ENCODE results near the gene SMIM28. TPM values are rescaled to one million over a fixed set of nuclear protein-coding genes. Genes with fewer than 3 reads are reported as not detected.

The SMIM28 gene
- total RNA-seq, 1 donor from 2014 or later = not detected

GRCh38 chr6:138386897-138387296, 9.2 kb downstream of the SMIM28 start:
- intact Hi-C loops (cut with DNase I) = no loop called here
- TF ChIP-seq, protein P1, sequence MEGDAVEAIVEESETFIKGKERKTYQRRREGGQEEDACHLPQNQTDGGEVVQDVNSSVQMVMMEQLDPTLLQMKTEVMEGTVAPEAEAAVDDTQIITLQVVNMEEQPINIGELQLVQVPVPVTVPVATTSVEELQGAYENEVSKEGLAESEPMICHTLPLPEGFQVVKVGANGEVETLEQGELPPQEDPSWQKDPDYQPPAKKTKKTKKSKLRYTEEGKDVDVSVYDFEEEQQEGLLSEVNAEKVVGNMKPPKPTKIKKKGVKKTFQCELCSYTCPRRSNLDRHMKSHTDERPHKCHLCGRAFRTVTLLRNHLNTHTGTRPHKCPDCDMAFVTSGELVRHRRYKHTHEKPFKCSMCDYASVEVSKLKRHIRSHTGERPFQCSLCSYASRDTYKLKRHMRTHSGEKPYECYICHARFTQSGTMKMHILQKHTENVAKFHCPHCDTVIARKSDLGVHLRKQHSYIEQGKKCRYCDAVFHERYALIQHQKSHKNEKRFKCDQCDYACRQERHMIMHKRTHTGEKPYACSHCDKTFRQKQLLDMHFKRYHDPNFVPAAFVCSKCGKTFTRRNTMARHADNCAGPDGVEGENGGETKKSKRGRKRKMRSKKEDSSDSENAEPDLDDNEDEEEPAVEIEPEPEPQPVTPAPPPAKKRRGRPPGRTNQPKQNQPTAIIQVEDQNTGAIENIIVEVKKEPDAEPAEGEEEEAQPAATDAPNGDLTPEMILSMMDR (IDR thresholded peaks at IDR 0.05) = no peak
- Histone ChIP-seq H3K9me3 (no peaks in the 10 kb centered on the region), H3K4me1 (no peaks in the 10 kb centered on the region), H3K4me3 (no peak overlapping the region), H3K27ac (no peak overlapping the region), H3K27me3 (no peaks in the 10 kb centered on the region), H3K36me3 (no peaks in the 10 kb centered on the region)
- DNase-seq (ENCODE audit: low spot score in 2 of 2) = no peak

DNA sequence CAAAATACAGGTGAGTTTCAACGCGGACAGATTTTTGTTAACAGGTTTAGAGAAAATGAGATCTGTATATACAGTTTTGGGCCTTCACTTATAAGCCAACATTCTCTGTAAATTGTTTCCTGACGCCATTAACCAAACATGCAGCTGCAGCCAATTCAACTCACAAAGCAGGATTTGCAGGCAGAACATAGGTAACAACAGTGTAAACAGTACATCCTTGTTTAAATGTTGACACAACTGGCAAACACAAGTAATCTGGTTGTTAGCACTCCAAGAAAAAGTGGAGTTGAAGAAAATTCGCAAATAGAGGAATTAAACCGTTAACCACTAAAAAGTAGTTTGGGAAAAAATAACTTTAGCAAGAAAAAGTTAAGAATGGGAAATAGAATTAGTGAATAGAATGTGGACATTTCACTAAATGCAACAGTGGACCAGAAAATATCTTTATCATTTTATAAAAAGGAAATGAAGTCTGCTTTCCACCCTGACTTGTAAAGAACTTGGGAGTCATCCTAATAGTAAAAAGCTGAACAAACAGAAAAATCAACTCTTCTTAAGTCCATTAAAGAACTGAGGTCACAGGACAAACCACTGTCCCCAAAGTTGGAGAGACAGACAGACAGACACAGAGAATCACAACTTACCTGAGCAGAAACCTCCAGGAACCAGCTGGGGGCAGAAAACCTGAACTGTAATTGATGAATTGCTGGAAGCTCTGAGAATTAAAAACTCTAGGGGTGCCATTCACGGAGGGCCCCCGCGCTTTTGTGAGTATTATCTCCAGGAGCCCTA, 10.1 kb downstream of the SMIM28 start:
- Histone ChIP-seq H3K4me3 (no peak overlapping the region), H3K27ac (no peak overlapping the region), H3K4me1 (no peaks in the 10 kb centered on the region), H3K36me3 (no peaks in the 10 kb centered on the region), H3K9me3 (no peaks in the 10 kb centered on the region), H3K27me3 (no peaks in the 10 kb centered on the region)
- DNase-seq (ENCODE audit: low spot score in 2 of 2) = no peak
- TF ChIP-seq, protein P1 (IDR thresholded peaks at IDR 0.05) = no peak
- intact Hi-C loops (cut with DNase I) = no loop called here

- H3K4me1 ChIP-seq = no peaks in the 10 kb centered on the region
- DNase-seq (ENCODE audit: low spot score in 2 of 2) = no peak
- H3K9me3 ChIP-seq = no peaks in the 10 kb centered on the region
- H3K27me3 ChIP-seq = no peaks in the 10 kb centered on the region
- TF ChIP-seq, protein P1 (IDR thresholded peaks at IDR 0.05) = no peak
- no peak overlapping the region for H3K4me3 ChIP-seq
- H3K36me3 ChIP-seq = no peaks in the 10 kb centered on the region
- intact Hi-C loops (cut with DNase I) = no loop called here
- H3K27ac ChIP-seq = no peak overlapping the region
Observed at GRCh38 chr6:138389551-138389950, 11.8 kb downstream of the SMIM28 start.

- Histone ChIP-seq H3K4me1 (no peaks in the 10 kb centered on the region), H3K36me3 (no peaks in the 10 kb centered on the region), H3K9me3 (no peaks in the 10 kb centered on the region), H3K4me3 (no peak overlapping the region), H3K27ac (no peak overlapping the region), H3K27me3 (no peaks in the 10 kb centered on the region)
- no peak for DNase-seq (ENCODE audit: low spot score in 2 of 2)
- intact Hi-C loops (cut with DNase I) = no loop called here
- TF ChIP-seq, protein P1 (IDR thresholded peaks at IDR 0.05) = no peak
Observed at GRCh38 chr6:138393871-138394783, 16.4 kb downstream of the SMIM28 start.

DNA sequence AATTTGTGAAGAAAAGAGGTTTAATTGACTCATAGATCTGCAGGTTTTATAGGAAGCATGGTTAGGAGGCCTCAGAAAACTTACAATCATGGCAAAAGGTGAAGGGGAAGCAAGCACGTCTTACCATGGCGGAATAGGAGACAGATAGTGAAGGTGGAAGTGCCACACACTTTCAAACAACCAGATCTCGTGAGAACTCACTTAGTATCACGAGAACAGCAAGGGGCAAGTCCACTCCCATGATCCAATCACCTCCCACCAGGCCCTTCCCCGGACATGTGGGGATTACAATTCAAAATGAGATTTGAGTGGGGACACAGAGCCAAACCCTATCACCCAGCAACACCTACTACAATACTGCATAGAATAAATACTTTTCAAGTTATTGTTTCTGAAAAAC, 19.0 kb downstream of the SMIM28 start:
- Histone ChIP-seq H3K36me3 (no peaks in the 10 kb centered on the region), H3K9me3 (no peaks in the 10 kb centered on the region), H3K4me3 (no peak overlapping the region), H3K4me1 (no peaks in the 10 kb centered on the region), H3K27me3 (no peaks in the 10 kb centered on the region), H3K27ac (no peak overlapping the region)
- no peak for DNase-seq (ENCODE audit: low spot score in 2 of 2)
- intact Hi-C loops (cut with DNase I) = no loop called here
- TF ChIP-seq, protein P1 (IDR thresholded peaks at IDR 0.05) = no peak

Data from ascending aorta (tissue), 2 donors.